ENCODE measurements around the gene LMF1. TPM values are rescaled to one million over a fixed set of nuclear protein-coding genes. Genes with fewer than 3 reads are reported as not detected.

LMF1 gene
- total RNA-seq, 1 donor: 17.4 TPM

- peaks cover 8% of the 10 kb centered on the region for H3K4me1 ChIP-seq (ENCODE audit: insufficient read depth, low read length)
- no peaks in the 10 kb centered on the region for H3K27me3 ChIP-seq (ENCODE audit: insufficient read depth, low read length)
- no peak overlapping the region for H3K4me3 ChIP-seq (ENCODE audit: low read length)
- no peaks in the 10 kb centered on the region for H3K9me3 ChIP-seq (ENCODE audit: low read depth, low read length)
Measured at GRCh38 chr16:1008085-1008484, 37.3 kb upstream of the LMF1 start.

- Histone ChIP-seq H3K27me3 (ENCODE audit: insufficient read depth, low read length) (no peaks in the 10 kb centered on the region), H3K9me3 (ENCODE audit: low read depth, low read length) (no peaks in the 10 kb centered on the region), H3K4me1 (ENCODE audit: insufficient read depth, low read length) (peaks cover 8% of the 10 kb centered on the region), H3K4me3 (ENCODE audit: low read length) (no peak overlapping the region)
Measured at GRCh38 chr16:1007284-1007850, 36.6 kb upstream of the LMF1 start.

- H3K4me1 ChIP-seq (ENCODE audit: insufficient read depth, low read length): peaks cover 8% of the 10 kb centered on the region
Measured at GRCh38 chr16:1006781-1007180, 36.0 kb upstream of the LMF1 start.

GRCh38 chr16:1005286-1005685, 34.5 kb upstream of the LMF1 start:
- Histone ChIP-seq H3K9me3 (ENCODE audit: low read depth, low read length) (no peaks in the 10 kb centered on the region), H3K4me3 (ENCODE audit: low read length) (no peak overlapping the region), H3K4me1 (ENCODE audit: insufficient read depth, low read length) (peaks cover 8% of the 10 kb centered on the region), H3K27me3 (ENCODE audit: insufficient read depth, low read length) (no peaks in the 10 kb centered on the region)

More at GRCh38 chr16:1006781-1007180, 36.0 kb upstream of the LMF1 start:
- Histone ChIP-seq H3K9me3 (ENCODE audit: low read depth, low read length) (no peaks in the 10 kb centered on the region), H3K27me3 (ENCODE audit: insufficient read depth, low read length) (no peaks in the 10 kb centered on the region), H3K4me3 (ENCODE audit: low read length) (no peak overlapping the region)

GRCh38 chr16:1003391-1004347, 32.9 kb upstream of the LMF1 start:
- H3K4me1 ChIP-seq (ENCODE audit: insufficient read depth, low read length): peaks cover 8% of the 10 kb centered on the region
- H3K27me3 ChIP-seq (ENCODE audit: insufficient read depth, low read length): no peaks in the 10 kb centered on the region
- no peak overlapping the region for H3K4me3 ChIP-seq (ENCODE audit: low read length)
- no peaks in the 10 kb centered on the region for H3K9me3 ChIP-seq (ENCODE audit: low read depth, low read length)

- Histone ChIP-seq H3K4me1 (ENCODE audit: insufficient read depth, low read length) (peaks cover 13% of the 10 kb centered on the region), H3K9me3 (ENCODE audit: low read depth, low read length) (no peaks in the 10 kb centered on the region), H3K4me3 (ENCODE audit: low read length) (no peak overlapping the region), H3K27me3 (ENCODE audit: insufficient read depth, low read length) (no peaks in the 10 kb centered on the region)
Measured at GRCh38 chr16:1002399-1003166, 31.8 kb upstream of the LMF1 start.

GRCh38 chr16:1001096-1001495, 30.3 kb upstream of the LMF1 start:
- Histone ChIP-seq H3K9me3 (ENCODE audit: low read depth, low read length) (no peaks in the 10 kb centered on the region), H3K4me3 (ENCODE audit: low read length) (no peak overlapping the region), H3K4me1 (ENCODE audit: insufficient read depth, low read length) (peaks cover 13% of the 10 kb centered on the region), H3K27me3 (ENCODE audit: insufficient read depth, low read length) (no peaks in the 10 kb centered on the region)

- Histone ChIP-seq H3K4me1 (ENCODE audit: insufficient read depth, low read length) (peaks cover 13% of the 10 kb centered on the region), H3K9me3 (ENCODE audit: low read depth, low read length) (peaks cover 4% of the 10 kb centered on the region), H3K27me3 (ENCODE audit: insufficient read depth, low read length) (no peaks in the 10 kb centered on the region), H3K4me3 (ENCODE audit: low read length) (no peak overlapping the region)
Measured at GRCh38 chr16:1000608-1001007, 29.8 kb upstream of the LMF1 start.

GRCh38 chr16:999677-1000076, 28.9 kb upstream of the LMF1 start:
- Histone ChIP-seq H3K9me3 (ENCODE audit: low read depth, low read length) (peaks cover 10% of the 10 kb centered on the region), H3K4me1 (ENCODE audit: insufficient read depth, low read length) (peaks cover 13% of the 10 kb centered on the region), H3K27me3 (ENCODE audit: insufficient read depth, low read length) (no peaks in the 10 kb centered on the region), H3K4me3 (ENCODE audit: low read length) (no peak overlapping the region)

GRCh38 chr16:998615-999014, 27.8 kb upstream of the LMF1 start:
- no peak overlapping the region for H3K4me3 ChIP-seq (ENCODE audit: low read length)
- no peaks in the 10 kb centered on the region for H3K27me3 ChIP-seq (ENCODE audit: insufficient read depth, low read length)
- peaks cover 9% of the 10 kb centered on the region for H3K4me1 ChIP-seq (ENCODE audit: insufficient read depth, low read length)
- H3K9me3 ChIP-seq (ENCODE audit: low read depth, low read length): peaks cover 10% of the 10 kb centered on the region

- H3K4me3 ChIP-seq (ENCODE audit: low read length): no peak overlapping the region
- no peaks in the 10 kb centered on the region for H3K27me3 ChIP-seq (ENCODE audit: insufficient read depth, low read length)
- peaks cover 6% of the 10 kb centered on the region for H3K4me1 ChIP-seq (ENCODE audit: insufficient read depth, low read length)
- peaks cover 10% of the 10 kb centered on the region for H3K9me3 ChIP-seq (ENCODE audit: low read depth, low read length)
Measured at GRCh38 chr16:998211-998610, 27.4 kb upstream of the LMF1 start.

- peak overlapping the region; percentile 10 for H3K4me3 ChIP-seq (ENCODE audit: low read length)
Measured at GRCh38 chr16:997440-998051, 26.8 kb upstream of the LMF1 start.

GRCh38 chr16:996681-997080, 25.9 kb upstream of the LMF1 start:
- Histone ChIP-seq H3K9me3 (ENCODE audit: low read depth, low read length) (peaks cover 10% of the 10 kb centered on the region), H3K4me3 (ENCODE audit: low read length) (no peak overlapping the region), H3K27me3 (ENCODE audit: insufficient read depth, low read length) (no peaks in the 10 kb centered on the region), H3K4me1 (ENCODE audit: insufficient read depth, low read length) (peaks cover 6% of the 10 kb centered on the region)

More at GRCh38 chr16:997440-998051, 26.8 kb upstream of the LMF1 start:
- Histone ChIP-seq H3K4me1 (ENCODE audit: insufficient read depth, low read length) (peaks cover 6% of the 10 kb centered on the region), H3K9me3 (ENCODE audit: low read depth, low read length) (peaks cover 10% of the 10 kb centered on the region), H3K27me3 (ENCODE audit: insufficient read depth, low read length) (no peaks in the 10 kb centered on the region)

- peaks cover 10% of the 10 kb centered on the region for H3K9me3 ChIP-seq (ENCODE audit: low read depth, low read length)
- H3K4me1 ChIP-seq (ENCODE audit: insufficient read depth, low read length): peaks cover 6% of the 10 kb centered on the region
- no peak overlapping the region for H3K4me3 ChIP-seq (ENCODE audit: low read length)
- no peaks in the 10 kb centered on the region for H3K27me3 ChIP-seq (ENCODE audit: insufficient read depth, low read length)
Measured at GRCh38 chr16:995783-996182, 25.0 kb upstream of the LMF1 start.

- H3K4me1 ChIP-seq (ENCODE audit: insufficient read depth, low read length): peaks cover 6% of the 10 kb centered on the region
- H3K4me3 ChIP-seq (ENCODE audit: low read length): no peak overlapping the region
- no peaks in the 10 kb centered on the region for H3K27me3 ChIP-seq (ENCODE audit: insufficient read depth, low read length)
- H3K9me3 ChIP-seq (ENCODE audit: low read depth, low read length): peaks cover 10% of the 10 kb centered on the region
Measured at GRCh38 chr16:995087-995486, 24.3 kb upstream of the LMF1 start.

Data from mononuclear cell (primary cell).